ENCODE results near the gene FYN. TPM values are rescaled to one million over a fixed set of nuclear protein-coding genes. Genes with fewer than 3 reads are reported as not detected.

Gene FYN
- total RNA-seq, 4 donors from 2014 or later, result 56.3 to 96.4 (median 81.8) TPM

DNA sequence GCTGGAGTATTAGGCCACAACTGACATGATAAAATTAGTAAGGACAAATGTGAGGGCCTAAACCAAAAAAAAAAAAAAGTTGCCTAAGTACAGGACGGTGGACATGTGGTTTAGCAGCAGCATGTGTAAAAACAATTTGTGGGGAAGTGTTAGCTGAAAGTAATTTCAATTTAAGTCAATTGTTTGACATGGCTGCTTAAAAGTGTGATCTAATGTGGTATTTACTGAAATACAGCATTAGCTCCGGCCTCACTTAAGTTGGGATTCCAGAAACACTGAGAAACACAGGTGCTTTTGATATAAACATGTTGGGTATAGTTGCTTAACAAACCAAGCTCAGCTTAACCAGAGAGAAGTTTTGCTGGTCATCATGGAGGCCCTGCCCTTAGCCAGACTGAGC lies 119.7 kb downstream of the FYN start:
- no peak overlapping the region for H3K4me3 ChIP-seq (ENCODE audit: low read depth, poor library complexity, severe bottlenecking)
- intact Hi-C loops (cut with DNase I; ENCODE audit: low total_unique reads), result no loop called here
- 85 to 86% methylated on average over 2 of the region's 2 CpGs for WGBS, 2 donors
- TF ChIP-seq POLR2A (IDR thresholded peaks at IDR 0.05), result no peak
- TF ChIP-seq, protein P1, sequence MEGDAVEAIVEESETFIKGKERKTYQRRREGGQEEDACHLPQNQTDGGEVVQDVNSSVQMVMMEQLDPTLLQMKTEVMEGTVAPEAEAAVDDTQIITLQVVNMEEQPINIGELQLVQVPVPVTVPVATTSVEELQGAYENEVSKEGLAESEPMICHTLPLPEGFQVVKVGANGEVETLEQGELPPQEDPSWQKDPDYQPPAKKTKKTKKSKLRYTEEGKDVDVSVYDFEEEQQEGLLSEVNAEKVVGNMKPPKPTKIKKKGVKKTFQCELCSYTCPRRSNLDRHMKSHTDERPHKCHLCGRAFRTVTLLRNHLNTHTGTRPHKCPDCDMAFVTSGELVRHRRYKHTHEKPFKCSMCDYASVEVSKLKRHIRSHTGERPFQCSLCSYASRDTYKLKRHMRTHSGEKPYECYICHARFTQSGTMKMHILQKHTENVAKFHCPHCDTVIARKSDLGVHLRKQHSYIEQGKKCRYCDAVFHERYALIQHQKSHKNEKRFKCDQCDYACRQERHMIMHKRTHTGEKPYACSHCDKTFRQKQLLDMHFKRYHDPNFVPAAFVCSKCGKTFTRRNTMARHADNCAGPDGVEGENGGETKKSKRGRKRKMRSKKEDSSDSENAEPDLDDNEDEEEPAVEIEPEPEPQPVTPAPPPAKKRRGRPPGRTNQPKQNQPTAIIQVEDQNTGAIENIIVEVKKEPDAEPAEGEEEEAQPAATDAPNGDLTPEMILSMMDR (IDR thresholded peaks at IDR 0.05), result no peak
- DNase-seq (ENCODE audit: low spot score in 2 of 2), result no peak

DNA sequence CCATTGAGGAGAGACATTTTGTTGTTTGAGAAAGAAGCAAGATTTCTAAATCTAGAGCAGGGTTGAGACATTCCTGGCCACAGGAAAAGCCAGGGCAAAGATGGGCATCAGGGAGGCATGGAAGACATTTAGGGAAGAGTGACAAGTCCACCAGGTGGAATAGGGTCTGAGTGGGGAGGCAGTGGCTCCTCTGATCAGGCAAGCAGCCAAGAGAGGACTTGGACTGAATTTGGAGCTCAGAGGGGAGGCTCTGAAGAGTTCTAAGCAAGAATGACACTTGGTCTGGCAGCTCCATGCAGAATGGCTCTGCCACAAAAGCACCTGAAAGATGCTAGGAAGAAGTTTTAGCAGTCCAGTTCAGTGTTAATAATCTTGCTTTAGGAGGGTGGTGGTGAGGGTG lies 120.8 kb downstream of the FYN start:
- no peak overlapping the region for H3K4me3 ChIP-seq (ENCODE audit: low read depth, poor library complexity, severe bottlenecking)
- DNase-seq (ENCODE audit: low spot score in 2 of 2), result no peak
- intact Hi-C loops (cut with DNase I; ENCODE audit: low total_unique reads), result no loop called here
- TF ChIP-seq POLR2A (IDR thresholded peaks at IDR 0.05), result no peak
- TF ChIP-seq, protein P1 (IDR thresholded peaks at IDR 0.05), result no peak

DNA sequence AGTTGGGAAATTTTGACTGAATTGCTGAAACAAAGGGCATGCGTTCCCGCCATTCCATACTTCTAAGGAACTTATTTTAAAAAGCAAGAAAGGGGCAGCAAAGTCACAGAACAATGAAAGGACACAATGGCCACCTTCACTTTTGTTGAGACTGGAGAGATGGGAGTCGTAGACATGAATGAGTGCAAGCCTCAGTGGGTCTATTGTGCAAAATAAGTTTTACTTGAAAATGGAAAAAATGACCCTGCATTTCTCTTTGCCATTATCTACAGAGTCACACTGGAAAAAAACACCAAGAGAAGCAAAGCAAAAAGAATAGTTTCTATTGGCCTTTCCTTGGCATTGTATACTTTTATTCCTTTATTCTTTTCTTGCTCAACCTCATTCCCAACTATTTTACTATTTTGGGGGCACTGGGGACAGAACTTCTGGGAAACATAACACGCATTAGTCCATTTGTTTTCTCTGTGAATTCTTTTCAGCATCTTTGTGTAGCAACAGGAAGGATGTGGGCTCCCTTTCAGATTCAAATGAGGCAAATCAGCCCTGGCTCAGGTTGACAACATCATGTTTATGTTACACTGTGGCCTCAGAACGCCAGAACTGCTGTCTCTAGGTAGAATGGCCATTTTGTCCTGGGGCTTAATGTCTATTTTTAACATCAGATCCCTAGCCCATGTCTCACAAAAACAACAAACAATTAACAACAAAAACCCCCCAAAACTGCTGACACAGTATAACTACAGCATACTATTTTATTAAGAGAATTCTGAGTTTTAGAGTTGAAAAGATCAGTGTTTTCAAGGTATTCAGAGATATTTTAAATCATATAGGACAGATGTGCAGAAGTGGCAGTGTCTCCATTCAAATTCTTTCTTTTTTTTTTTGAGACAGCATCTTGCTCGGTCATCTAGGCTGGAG lies 122.2 kb downstream of the FYN start:
- intact Hi-C loops (cut with DNase I; ENCODE audit: low total_unique reads), result no loop called here
- WGBS, 2 donors, result 81 to 84% methylated on average over 6 of the region's 6 CpGs
- no peak overlapping the region for H3K4me3 ChIP-seq (ENCODE audit: low read depth, poor library complexity, severe bottlenecking)
- TF ChIP-seq, protein P1 (IDR thresholded peaks at IDR 0.05), result no peak
- no peak for TF ChIP-seq POLR2A (IDR thresholded peaks at IDR 0.05)
- DNase-seq (ENCODE audit: low spot score in 2 of 2), result no peak

DNA sequence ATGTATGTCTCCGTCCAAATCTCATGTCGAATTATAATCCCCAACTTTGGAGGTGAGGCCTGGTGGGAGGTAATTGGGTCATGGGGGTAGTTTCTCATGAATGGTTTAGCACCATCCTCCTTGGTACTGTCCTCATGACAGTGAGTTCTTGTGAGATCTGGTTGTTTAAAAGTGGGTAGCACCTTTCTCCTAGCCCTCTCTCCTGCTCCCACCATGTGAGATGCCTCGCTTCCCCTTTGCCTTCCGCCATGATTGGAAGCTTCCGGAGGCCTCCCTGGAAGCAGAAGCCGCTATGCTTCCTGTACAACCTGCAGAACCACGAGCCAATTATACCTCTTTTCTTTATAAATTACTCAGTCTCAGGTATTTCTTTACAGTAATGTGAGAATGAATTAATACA lies 123.1 kb downstream of the FYN start:
- DNase-seq (ENCODE audit: low spot score in 2 of 2), result no peak
- WGBS, 2 donors, result 93 to 97% methylated on average over 7 of the region's 7 CpGs
- H3K4me3 ChIP-seq (ENCODE audit: low read depth, poor library complexity, severe bottlenecking), result no peak overlapping the region
- intact Hi-C loops (cut with DNase I; ENCODE audit: low total_unique reads), result no loop called here
- no peak for TF ChIP-seq POLR2A (IDR thresholded peaks at IDR 0.05)

DNA sequence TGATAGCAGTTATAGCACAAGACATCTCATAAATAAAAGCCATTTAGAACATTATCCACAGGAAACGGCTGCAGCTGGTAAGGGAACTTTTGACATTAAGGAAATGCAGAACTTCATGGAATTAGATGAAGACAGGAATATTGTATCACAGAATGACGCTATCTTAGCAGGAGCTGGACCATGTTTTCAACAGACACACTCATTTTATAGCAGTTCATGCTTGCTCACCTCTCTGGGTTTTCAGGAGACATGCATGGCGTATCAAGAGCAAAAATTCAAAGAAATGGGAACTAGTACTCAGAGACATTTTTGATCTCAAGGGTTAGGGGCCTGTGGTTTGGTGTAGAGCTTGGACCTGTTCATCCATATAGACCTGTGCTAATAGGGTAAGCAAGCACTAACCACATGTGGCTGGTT lies 125.0 kb downstream of the FYN start:
- intact Hi-C loops (cut with DNase I; ENCODE audit: low total_unique reads), result no loop called here
- 76 to 78% methylated on average over 3 of the region's 3 CpGs for WGBS, 2 donors
- TF ChIP-seq, protein P1 (IDR thresholded peaks at IDR 0.05), result no peak
- no peak for TF ChIP-seq POLR2A (IDR thresholded peaks at IDR 0.05)
- no peak for DNase-seq (ENCODE audit: low spot score in 2 of 2)
- no peak overlapping the region for H3K4me3 ChIP-seq (ENCODE audit: low read depth, poor library complexity, severe bottlenecking)

DNA sequence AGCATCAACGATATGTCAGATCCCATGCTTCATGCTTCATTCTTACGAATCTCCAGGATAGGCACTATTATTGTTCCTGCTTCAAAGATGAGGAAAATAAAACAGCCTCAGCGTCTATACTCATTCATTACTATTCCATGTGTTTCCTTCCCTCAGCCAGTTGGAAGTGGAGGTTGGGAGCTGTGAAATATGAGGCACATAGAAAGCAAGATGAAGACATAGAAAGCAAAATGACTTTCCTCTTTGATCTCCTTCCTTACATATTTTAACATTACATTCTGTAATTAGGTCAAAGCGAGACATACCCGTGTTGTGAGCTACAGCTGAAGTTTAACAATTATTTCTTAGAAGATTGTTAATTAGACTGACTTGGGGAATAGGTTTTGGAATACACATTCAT lies 125.4 kb downstream of the FYN start:
- no peak overlapping the region for H3K4me3 ChIP-seq (ENCODE audit: low read depth, poor library complexity, severe bottlenecking)
- intact Hi-C loops (cut with DNase I; ENCODE audit: low total_unique reads), result no loop called here
- 63 to 72% methylated on average over 5 of the region's 5 CpGs for WGBS, 2 donors
- TF ChIP-seq POLR2A (IDR thresholded peaks at IDR 0.05), result no peak
- TF ChIP-seq, protein P1 (IDR thresholded peaks at IDR 0.05), result no peak
- DNase-seq (ENCODE audit: low spot score in 2 of 2), result no peak
